NT2/D1 (cell line): Measurements from ENCODE around the gene UNC13C.

Experiments
- SUZ12 ChIP-seq: IDR thresholded peaks from 2 replicates; pipeline ENCODE4 v1.6.1; 2011; ENCODE audit not compliant: insufficient read length, insufficient read depth; ENCODE audit errors: extremely low read depth
- ZNF274 ChIP-seq: IDR thresholded peaks from 2 replicates; pipeline ENCODE4 v1.6.1; 2011; ENCODE audit warnings: mild to moderate bottlenecking, low read depth, low read length

DNA sequence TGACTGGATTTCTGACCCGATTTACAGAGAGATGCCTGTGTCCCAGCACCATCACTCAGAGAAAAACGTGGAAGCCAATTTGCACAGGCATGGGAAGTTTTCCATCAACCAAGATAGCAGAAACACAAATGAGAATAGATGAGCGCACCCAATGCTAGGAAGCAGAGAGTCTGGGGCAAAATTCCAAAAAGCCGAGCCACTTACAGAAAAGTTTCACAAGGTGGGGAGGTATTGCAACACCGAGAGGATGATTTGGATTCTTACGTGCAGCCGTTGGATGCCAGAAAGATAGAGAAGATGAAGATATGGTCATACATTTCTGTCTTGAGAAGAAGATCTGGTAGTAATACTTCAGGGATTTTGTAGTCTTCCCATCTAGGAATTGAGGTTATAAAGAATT, 57.4 kb downstream of the UNC13C start:
- TF ChIP-seq ZNF274 (no peak), SUZ12 (no peak)
